Small intestine (tissue), 7 donors: ENCODE results near the gene SLC2A8. TPM values are rescaled to one million over a fixed set of nuclear protein-coding genes. Genes with fewer than 3 reads are reported as not detected.

ENCODE experiments used
- DNase-seq, 2 donors: peaks; one replicate each; pipeline versions ENCODE4 v3.0.0 to v3.0.0-alpha.2; 2013
- FAIRE-seq: peaks from 2 replicates; lab custom pipeline; 2012; peaks lifted over from hg19 to GRCh38; lab: Jason Lieb, UNC
- H3K27ac ChIP-seq, 3 donors: one replicate each; pipeline ENCODE4 v1.5.1; 2013; ENCODE audit warnings: low read length in 2 of 3, mild to moderate bottlenecking in 2 of 3, control low read depth in 1 of 3, inconsistent platforms in 1 of 3, low read depth in 1 of 3, moderate library complexity in 1 of 3
- H3K27me3 ChIP-seq, 3 donors: one replicate each; pipeline ENCODE4 v1.6.1; 2013; ENCODE audit warnings: low read length in 3 of 3, inconsistent platforms in 1 of 3; ENCODE audit not compliant: control insufficient read depth in 3 of 3, insufficient read depth in 3 of 3
- H3K36me3 ChIP-seq, 3 donors: one replicate each; pipeline ENCODE4 v1.6.1; 2013; ENCODE audit warnings: low read length in 3 of 3, inconsistent platforms in 1 of 3, low read depth in 1 of 3, mild to moderate bottlenecking in 1 of 3, moderate library complexity in 1 of 3; ENCODE audit not compliant: control insufficient read depth in 3 of 3, insufficient read depth in 2 of 3
- H3K4me1 ChIP-seq, 3 donors: one replicate each; pipeline ENCODE4 v1.6.1; 2013; ENCODE audit warnings: low read length in 2 of 3, inconsistent platforms in 1 of 3, low read depth in 1 of 3, mild to moderate bottlenecking in 1 of 3, moderate library complexity in 1 of 3; ENCODE audit not compliant: control insufficient read depth in 3 of 3, insufficient read depth in 2 of 3
- H3K4me3 ChIP-seq, 3 donors: one replicate each; pipeline ENCODE4 v1.5.1; 2013; ENCODE audit warnings: low read length in 3 of 3, control low read depth in 1 of 3, inconsistent platforms in 1 of 3, low read depth in 1 of 3, mild to moderate bottlenecking in 1 of 3, moderate library complexity in 1 of 3
- H3K9me3 ChIP-seq, 2 donors: one replicate each; pipeline ENCODE4 v1.6.1; 2013; ENCODE audit warnings: low read depth in 1 of 2, low read length in 1 of 2; ENCODE audit not compliant: control insufficient read depth in 2 of 2, insufficient read depth in 1 of 2
- whole genome bisulfite sequencing, 3 donors: extraction: QIAGEN DNeasy Blood & Tissue Kit; methylation state at CpG; one replicate each; pipeline ENCODE4 v1.1.7; 2013; 5-methylcytosine and 5-hydroxymethylcytosine counted together
- polyA plus RNA-seq, 4 donors: library from polyadenylated mRNA; stranded (reverse) in 3 of 4; unstranded in 1 of 4; fragments of 200-250 nt in 3 of 4; fragments of 120-200 nt in 1 of 4; gene quantifications; one replicate each; pipeline versions ENCODE4 v1.2.1 to v1.2.3, GENCODE V29; 2013
- donor health status: healthy with polysubstance abuse.
- donor health status: control.
- donor health status: control.
- donor health status: Bipolar disorder and iron deficiency.
- donor health status: healthy.

Gene SLC2A8
- polyA plus RNA-seq, 4 donors, result 17.2 to 62.1 (median 20.7) TPM

DNA sequence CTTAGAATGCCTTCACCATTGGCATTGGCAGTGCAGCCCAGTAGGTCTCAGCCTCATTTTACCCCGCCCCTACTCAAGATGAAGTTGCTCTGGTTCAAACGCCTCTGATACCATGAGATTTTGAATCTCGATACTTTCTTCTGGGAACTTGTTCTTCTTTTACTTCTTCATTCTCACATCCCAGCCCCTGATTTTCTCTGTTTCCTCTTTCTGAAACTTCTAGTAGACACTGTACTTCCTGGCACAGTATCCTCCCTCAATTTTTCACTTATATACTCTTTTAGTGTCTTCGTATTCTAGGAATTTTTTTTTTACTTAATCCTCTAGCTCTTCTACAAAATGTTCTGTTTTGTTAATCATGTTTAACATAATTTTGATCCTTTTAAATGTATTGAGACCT lies 14.2 kb downstream of the SLC2A8 start:
- FAIRE-seq, result no peak
- DNase-seq, result no peak
- H3K27me3 ChIP-seq, result no peaks in the 10 kb centered on the region
- H3K36me3 ChIP-seq, result peaks cover 0 to 46% (median 0%) of the 10 kb centered on the region in 3 donors
- H3K4me3 ChIP-seq, result no peak overlapping the region
- H3K4me1 ChIP-seq, result peaks cover 0 to 25% (median 0%) of the 10 kb centered on the region in 3 donors
- 82 to 90% (median 84%) methylated on average over 4 of the region's 4 CpGs for whole genome bisulfite sequencing, 3 donors
- H3K27ac ChIP-seq, result peak overlapping the region in 1 of 3 donors; percentile 69
- no peaks in the 10 kb centered on the region for H3K9me3 ChIP-seq

DNA sequence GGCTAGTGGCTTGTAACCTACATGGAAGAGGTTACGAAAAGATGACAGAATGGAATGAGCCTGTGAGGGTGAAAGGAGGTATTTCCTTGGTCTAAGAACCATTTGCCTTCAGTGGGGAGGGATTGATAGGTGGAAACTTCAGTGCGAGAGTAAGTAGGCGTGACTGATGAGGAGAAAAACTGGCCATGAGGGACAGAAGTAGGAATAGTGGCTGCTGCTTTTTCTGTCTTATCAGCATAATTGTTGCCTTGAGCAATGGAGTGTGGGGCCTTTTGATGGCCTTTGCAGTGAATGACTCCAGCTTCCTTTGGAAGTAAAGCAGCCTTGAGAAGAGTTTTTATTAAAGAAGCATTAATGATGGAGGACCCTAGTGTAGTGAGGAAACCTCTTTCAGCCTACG lies 18.2 kb downstream of the SLC2A8 start:
- peaks cover 0 to 50% (median 0%) of the 10 kb centered on the region in 3 donors for H3K36me3 ChIP-seq
- FAIRE-seq (no peak), DNase-seq (no peak)
- no peaks in the 10 kb centered on the region for H3K9me3 ChIP-seq
- no peak overlapping the region for H3K4me3 ChIP-seq
- no peaks in the 10 kb centered on the region for H3K27me3 ChIP-seq
- peaks cover 0 to 44% (median 0%) of the 10 kb centered on the region in 3 donors for H3K4me1 ChIP-seq
- WGBS, 3 donors, result 87 to 99% (median 92%) methylated on average over 4 of the region's 4 CpGs
- peak overlapping the region in 1 of 3 donors; percentile 2 for H3K27ac ChIP-seq

DNA sequence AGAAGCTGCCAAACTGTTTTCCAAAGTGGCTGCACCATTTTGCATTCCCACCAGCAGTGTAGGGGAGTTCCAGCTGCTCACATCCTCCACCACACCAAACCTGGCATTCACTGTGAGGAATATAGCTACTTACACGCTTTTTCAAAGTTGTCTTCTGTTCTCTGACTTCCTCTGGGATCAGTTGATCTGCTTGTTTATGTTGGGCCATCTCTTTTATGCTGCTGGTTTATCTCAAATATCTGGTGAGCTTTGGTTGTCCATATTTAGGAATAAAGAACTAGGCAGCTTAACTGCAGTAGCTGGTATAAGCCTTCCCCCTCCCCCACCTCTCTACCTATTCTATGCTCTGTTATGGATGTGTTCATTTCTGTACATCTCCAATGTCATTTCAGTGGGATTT lies 18.7 kb downstream of the SLC2A8 start:
- H3K27ac ChIP-seq, result no peak overlapping the region
- 71 to 100% (median 81%) methylated on average over 1 of the region's 1 CpG for WGBS, 3 donors
- DNase-seq, result no peak

DNA sequence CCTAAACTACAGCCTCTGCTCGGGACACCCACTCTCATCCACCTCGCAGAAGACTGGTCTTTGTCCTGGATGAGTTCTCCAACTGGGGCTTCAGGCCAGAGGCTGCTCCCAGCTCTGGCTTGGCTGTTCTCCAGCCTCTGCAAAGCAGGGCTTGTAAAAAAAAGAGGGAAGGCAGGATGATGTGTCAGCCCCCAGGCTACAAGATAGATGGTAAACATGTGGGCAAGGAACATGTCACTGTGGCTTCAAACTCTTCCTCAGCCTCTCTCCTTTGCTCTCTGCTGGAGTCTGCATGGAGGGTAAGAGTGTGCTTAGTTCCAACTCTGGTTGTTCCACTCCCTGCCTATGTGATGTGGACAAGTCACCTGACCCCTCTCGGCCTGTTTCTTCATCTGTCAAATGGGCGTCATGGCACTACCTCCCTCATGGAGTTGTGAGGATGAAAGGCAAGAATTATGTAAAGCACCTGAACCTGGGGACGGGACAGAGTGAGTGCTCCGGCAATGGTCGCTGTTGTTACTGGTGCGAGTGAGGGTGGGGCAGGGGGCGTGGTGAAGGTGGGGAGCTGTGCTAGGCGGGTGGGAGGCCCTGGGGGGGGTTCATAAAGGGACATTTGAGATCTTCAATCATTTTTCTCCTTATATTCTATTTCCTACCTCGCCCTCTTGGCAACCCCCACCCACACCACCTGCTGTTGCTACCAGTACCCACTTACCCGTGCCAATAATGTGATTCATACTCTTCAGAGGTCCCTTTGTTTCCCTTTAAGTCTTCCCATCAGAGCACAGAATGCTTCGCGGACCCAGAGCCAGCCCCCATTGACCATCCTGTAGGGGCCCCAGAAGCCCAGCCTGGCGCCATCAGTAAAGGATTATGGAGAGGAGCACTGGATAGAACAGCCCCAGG lies 20.4 kb downstream of the SLC2A8 start:
- DNase-seq, result no peak
- WGBS, 3 donors, result 69 to 78% (median 77%) methylated on average over 15 of the region's 15 CpGs
- FAIRE-seq, result no peak
- Histone ChIP-seq H3K9me3 (no peaks in the 10 kb centered on the region), H3K36me3 (peaks cover 0 to 45% (median 0%) of the 10 kb centered on the region in 3 donors), H3K27me3 (no peaks in the 10 kb centered on the region), H3K4me1 (peaks cover 0 to 51% (median 4%) of the 10 kb centered on the region in 3 donors), H3K27ac (peak overlapping the region in 1 of 3 donors; percentile 36), H3K4me3 (no peak overlapping the region)

More for the DNA sequence above, 18.7 kb downstream of the SLC2A8 start:
- H3K27me3 ChIP-seq, result no peaks in the 10 kb centered on the region
- FAIRE-seq, result no peak
- H3K9me3 ChIP-seq, result no peaks in the 10 kb centered on the region
- H3K4me1 ChIP-seq, result peaks cover 0 to 44% (median 0%) of the 10 kb centered on the region in 3 donors
- no peak overlapping the region for H3K4me3 ChIP-seq
- peaks cover 0 to 46% (median 0%) of the 10 kb centered on the region in 3 donors for H3K36me3 ChIP-seq

DNA sequence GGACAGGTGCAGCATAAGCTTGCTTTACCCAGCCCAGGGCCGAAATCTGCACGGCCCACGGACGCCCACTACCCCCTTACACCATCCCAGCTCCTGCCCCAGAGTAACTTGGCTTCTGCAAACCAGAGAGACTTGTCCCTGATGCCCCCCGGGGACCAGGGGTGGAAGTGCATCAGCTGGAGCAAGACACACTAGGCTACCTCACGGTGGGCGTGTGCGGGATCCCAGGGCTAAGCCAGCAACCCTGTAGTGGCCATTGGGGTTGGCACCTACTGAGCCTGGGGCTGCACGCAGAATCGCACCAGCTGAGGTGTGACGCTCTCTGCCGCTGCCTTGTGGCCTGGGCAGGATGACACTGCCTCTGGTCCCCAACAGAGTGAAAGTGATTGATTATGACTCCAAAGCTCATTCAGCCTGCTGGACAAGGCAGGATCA lies 21.1 kb downstream of the SLC2A8 start:
- FAIRE-seq, result no peak
- H3K27me3 ChIP-seq, result no peaks in the 10 kb centered on the region
- DNase-seq, result peak; percentile 16 to 66
- peaks cover 0 to 41% (median 0%) of the 10 kb centered on the region in 3 donors for H3K36me3 ChIP-seq
- no peak overlapping the region for H3K4me3 ChIP-seq
- H3K9me3 ChIP-seq, result no peaks in the 10 kb centered on the region
- 62 to 72% (median 62%) methylated on average over 12 of the region's 12 CpGs for WGBS, 3 donors
- peaks cover 0 to 54% (median 6%) of the 10 kb centered on the region in 3 donors for H3K4me1 ChIP-seq
- H3K27ac ChIP-seq, result peak overlapping the region in 1 of 3 donors; percentile 23

DNA sequence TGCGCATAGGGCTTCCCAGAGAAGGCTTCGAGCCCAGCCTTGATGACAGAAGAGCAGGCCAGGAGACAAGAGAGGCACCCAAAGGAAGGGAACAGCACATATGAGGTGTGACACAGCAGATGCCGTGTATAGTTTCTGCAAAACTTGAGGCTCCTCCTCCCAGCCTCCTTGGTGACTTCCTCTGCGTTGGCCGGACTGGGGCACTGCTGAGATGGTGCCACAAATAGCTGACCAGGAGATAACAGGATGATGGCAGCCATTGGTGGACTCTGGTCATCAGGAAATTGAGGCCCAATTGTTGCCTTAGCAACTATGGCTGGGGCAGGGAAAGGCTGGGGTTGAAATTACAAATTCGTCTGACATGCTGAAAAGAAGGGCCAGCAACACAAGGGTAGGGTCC lies 22.4 kb downstream of the SLC2A8 start:
- H3K27ac ChIP-seq, result peak overlapping the region in 1 of 3 donors; percentile 60
- no peaks in the 10 kb centered on the region for H3K27me3 ChIP-seq
- FAIRE-seq (no peak), DNase-seq (peak; percentile 14 to 29)
- H3K36me3 ChIP-seq, result peaks cover 0 to 32% (median 0%) of the 10 kb centered on the region in 3 donors
- H3K9me3 ChIP-seq, result no peaks in the 10 kb centered on the region
- WGBS, 3 donors, result 74 to 87% (median 81%) methylated on average over 6 of the region's 6 CpGs
- H3K4me3 ChIP-seq, result peak overlapping the region in 1 of 3 donors; percentile 26
- peaks cover 0 to 54% (median 8%) of the 10 kb centered on the region in 3 donors for H3K4me1 ChIP-seq

DNA sequence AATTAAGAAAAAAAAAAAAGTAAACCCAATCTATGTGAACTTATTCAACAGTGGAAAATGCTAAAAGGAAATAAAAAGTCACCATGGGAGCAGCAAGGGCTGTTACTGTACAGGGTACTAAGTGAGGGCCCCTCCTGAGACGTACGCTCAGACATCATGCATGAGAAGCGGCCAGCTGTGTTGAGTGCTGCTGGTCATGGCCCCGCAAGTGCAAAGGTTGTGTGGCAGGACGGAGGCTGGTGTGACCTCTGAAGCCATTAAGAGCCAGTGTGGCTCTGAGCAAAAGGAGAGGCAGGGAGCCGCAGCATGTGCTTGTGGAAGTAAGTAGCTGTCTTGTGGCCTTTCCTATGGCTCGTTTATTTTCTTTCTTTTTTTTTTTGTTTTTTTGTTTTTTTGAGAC lies 24.1 kb downstream of the SLC2A8 start:
- peak; percentile 29 to 32 for DNase-seq
- peak overlapping the region in 1 of 3 donors; percentile 80 for H3K27ac ChIP-seq

DNA sequence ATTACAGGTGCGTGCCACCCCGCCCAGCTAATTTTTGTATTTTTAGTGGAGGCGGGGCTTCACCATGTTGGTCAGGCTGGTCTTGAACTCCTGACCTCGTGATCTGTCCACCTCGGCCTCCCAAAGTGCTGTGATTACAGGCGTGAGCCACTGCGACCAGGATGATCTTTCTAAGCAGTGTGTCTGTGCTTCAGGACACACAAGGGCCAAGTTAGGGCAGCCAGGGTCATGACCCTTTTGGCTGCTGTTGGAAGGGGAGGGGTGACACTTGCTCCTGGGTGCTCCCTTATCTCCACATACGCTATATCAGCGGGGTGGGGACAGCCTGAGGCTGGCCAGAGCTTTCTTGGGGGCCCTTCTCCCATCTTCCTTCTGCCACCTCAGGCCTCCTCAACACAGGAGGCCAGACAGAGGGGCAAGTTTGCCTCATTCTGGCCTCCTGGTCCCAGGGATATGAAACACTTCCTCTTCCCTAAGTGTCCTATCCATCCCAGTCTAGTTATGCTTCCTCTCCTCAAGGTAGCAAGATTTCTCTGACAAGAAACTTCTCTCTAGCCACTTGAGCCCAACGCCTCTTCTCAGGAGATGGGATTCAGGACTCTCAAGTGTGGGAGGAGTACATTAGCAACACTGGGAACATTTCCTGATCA lies 25.3 kb downstream of the SLC2A8 start:
- Histone ChIP-seq H3K4me3 (peak overlapping the region in 1 of 3 donors; percentile 92), H3K36me3 (peaks cover 0 to 28% (median 0%) of the 10 kb centered on the region in 3 donors), H3K27me3 (no peaks in the 10 kb centered on the region), H3K9me3 (no peaks in the 10 kb centered on the region), H3K27ac (peak overlapping the region in 2 of 3 donors; percentile 27 to 80), H3K4me1 (peaks cover 2 to 44% (median 12%) of the 10 kb centered on the region in 3 donors)
- DNase-seq, result peak in 1 of 2 donors; percentile 14
- FAIRE-seq, result no peak
- 60 to 78% (median 72%) methylated on average over 10 of the region's 10 CpGs for WGBS, 3 donors

More for the DNA sequence above, 24.1 kb downstream of the SLC2A8 start:
- H3K4me3 ChIP-seq, result no peak overlapping the region
- peaks cover 2 to 44% (median 12%) of the 10 kb centered on the region in 3 donors for H3K4me1 ChIP-seq
- 63 to 82% (median 71%) methylated on average over 7 of the region's 7 CpGs for WGBS, 3 donors
- H3K27me3 ChIP-seq, result no peaks in the 10 kb centered on the region
- FAIRE-seq, result no peak
- no peaks in the 10 kb centered on the region for H3K9me3 ChIP-seq
- H3K36me3 ChIP-seq, result peaks cover 0 to 32% (median 0%) of the 10 kb centered on the region in 3 donors
